Activated CD8-positive, alpha-beta memory T cell treated with anti-CD3 and anti-CD28 coated beads, Interleukin-2, amount 10 ng/mL, durations not matched to agents 7 days and 5 days (primary cell): Measurements from ENCODE around the gene TMEM108. TPM values are rescaled to one million over a fixed set of nuclear protein-coding genes. Genes with fewer than 3 reads are reported as not detected.

Experiments
- ATAC-seq: fragments of 150-1000 bp; cut with Tn5 transposase; one replicate; pipeline ENCODE4 v1.10.0; 2021; ENCODE audit warnings: moderate library complexity
- CTCF ChIA-PET: fragments of 350-600 bp; sonication (Branson Sonifier 250); formaldehyde crosslinking; loops from one replicate; lab custom pipeline; 2021; ENCODE audit warnings: antibody characterized with exemption; lab: Charles Lee
- DNase-seq: peaks from one replicate; pipeline ENCODE4 v3.0.0-alpha.2; 2020
- H3K27ac Mint-ChIP-seq: one replicate; pipeline ENCODE4 v1.8.0; 2021; ENCODE audit warnings: mild to moderate bottlenecking, mixed read lengths
- H3K27me3 Mint-ChIP-seq: one replicate; pipeline ENCODE4 v1.8.0; 2021; ENCODE audit warnings: mixed read lengths
- H3K36me3 Mint-ChIP-seq: one replicate; pipeline ENCODE4 v1.8.0; 2021; ENCODE audit warnings: mild to moderate bottlenecking, mixed read lengths
- H3K4me1 Mint-ChIP-seq: one replicate; pipeline ENCODE4 v1.8.0; 2021; ENCODE audit warnings: mixed read lengths
- H3K4me3 Mint-ChIP-seq: one replicate; pipeline ENCODE4 v1.8.0; 2021; ENCODE audit warnings: mild to moderate bottlenecking, moderate library complexity, mixed read lengths
- H3K9me3 Mint-ChIP-seq: one replicate; pipeline ENCODE4 v1.8.0; 2022; ENCODE audit warnings: low read depth, mixed read lengths
- total RNA-seq, 2 experiments: library from RNA; stranded (reverse); gene quantifications; one replicate each; pipeline ENCODE4 v1.2.3, GENCODE V29; 2021

The TMEM108 gene
- total RNA-seq, 2 experiments from 2014 or later = not detected

GRCh38 chr3:133038731-133039375 is 662 bp downstream of the TMEM108 start:
- DNase-seq = no peak
- H3K4me1 Mint-ChIP-seq = peaks cover 5% of the 10 kb centered on the region
- H3K27ac Mint-ChIP-seq = no peak overlapping the region
- no peak for ATAC-seq
- peak overlapping the region; percentile 33 for H3K4me3 Mint-ChIP-seq
- H3K9me3 Mint-ChIP-seq = no peaks in the 10 kb centered on the region
- peaks cover 70% of the 10 kb centered on the region for H3K27me3 Mint-ChIP-seq
- no peaks in the 10 kb centered on the region for H3K36me3 Mint-ChIP-seq
- CTCF ChIA-PET = no interaction called here

GRCh38 chr3:133040696-133041523 is 2.7 kb downstream of the TMEM108 start:
- Mint-ChIP-seq H3K4me3 (no peak overlapping the region), H3K36me3 (no peaks in the 10 kb centered on the region), H3K27me3 (peaks cover 56% of the 10 kb centered on the region), H3K27ac (no peak overlapping the region), H3K9me3 (no peaks in the 10 kb centered on the region), H3K4me1 (peaks cover 5% of the 10 kb centered on the region)
- CTCF ChIA-PET = interaction anchor here (0.9 to 1.5 kb wide), 3 partner anchors 21 to 383 kb away, joined by 3 to 6 read pairs (median 3); no protein-coding TSS in a partner anchor
- DNase-seq = peak; percentile 45
- no peak for ATAC-seq

DNA sequence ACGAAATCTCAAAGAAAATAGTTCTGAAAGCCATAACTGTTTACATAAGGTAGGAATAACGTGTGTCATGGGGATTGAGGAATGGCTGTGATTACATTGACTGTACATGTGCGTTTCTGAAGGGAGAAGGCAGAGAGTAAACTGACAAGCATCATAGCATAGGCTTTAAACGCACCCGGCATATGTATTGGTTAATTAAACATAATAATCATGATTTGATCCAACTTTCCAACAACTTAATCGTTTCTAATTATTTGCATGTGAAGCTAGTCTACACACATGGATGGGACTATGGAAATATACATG is 3.3 kb downstream of the TMEM108 start:
- CTCF ChIA-PET = interaction anchor here (0.6 to 1.5 kb wide), 4 partner anchors 21 to 383 kb away, joined by 3 to 6 read pairs (median 3); no protein-coding TSS in a partner anchor
- ATAC-seq (no peak), DNase-seq (no peak)
- no peaks in the 10 kb centered on the region for H3K9me3 Mint-ChIP-seq
- no peak overlapping the region for H3K4me3 Mint-ChIP-seq
- peaks cover 52% of the 10 kb centered on the region for H3K27me3 Mint-ChIP-seq
- H3K4me1 Mint-ChIP-seq = peaks cover 5% of the 10 kb centered on the region
- H3K36me3 Mint-ChIP-seq = no peaks in the 10 kb centered on the region
- no peak overlapping the region for H3K27ac Mint-ChIP-seq

DNA sequence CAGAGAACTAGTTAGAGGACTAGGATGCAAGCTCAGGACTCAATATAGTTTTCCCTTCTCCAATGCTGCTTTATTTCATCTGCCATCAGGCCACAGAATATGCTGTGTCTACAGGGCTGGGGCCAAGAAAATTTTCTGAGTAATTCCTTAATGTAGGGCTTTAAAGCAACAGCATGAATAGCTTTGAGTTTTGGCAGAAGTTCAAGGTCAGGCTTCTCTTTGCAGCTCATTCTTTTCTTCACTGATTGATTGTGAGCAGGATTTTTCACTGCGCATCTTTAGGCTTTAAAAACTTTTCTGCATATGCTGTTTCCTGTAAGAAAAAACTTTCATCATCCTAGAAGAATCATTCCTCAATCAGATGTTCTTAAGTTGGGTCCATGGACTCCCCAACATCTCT is 4.6 kb downstream of the TMEM108 start:
- no peak overlapping the region for H3K27ac Mint-ChIP-seq
- DNase-seq (no peak), ATAC-seq (no peak)
- CTCF ChIA-PET = no interaction called here
- H3K27me3 Mint-ChIP-seq = peaks cover 44% of the 10 kb centered on the region
- H3K36me3 Mint-ChIP-seq = no peaks in the 10 kb centered on the region
- H3K4me1 Mint-ChIP-seq = peaks cover 2% of the 10 kb centered on the region
- no peaks in the 10 kb centered on the region for H3K9me3 Mint-ChIP-seq
- H3K4me3 Mint-ChIP-seq = no peak overlapping the region

DNA sequence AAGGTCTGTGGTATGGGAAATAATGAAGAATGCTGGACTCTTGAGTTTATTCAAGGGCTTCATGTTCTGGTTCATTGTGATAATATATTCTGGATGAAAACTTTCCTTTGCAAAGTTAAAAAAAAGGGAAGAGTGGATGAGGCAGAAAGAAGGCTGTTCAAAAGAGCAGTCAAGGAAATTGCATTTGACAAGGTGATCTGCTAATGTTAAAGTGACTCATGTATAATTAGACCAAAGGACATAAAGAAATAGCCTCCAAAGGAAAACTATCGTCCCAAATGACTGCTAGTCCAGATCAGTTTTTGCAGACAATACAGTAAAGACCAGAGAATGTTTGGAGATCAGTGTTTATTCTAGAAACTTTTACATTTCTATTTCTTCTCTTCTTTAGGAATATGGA is 9.8 kb downstream of the TMEM108 start:
- CTCF ChIA-PET = interaction anchor here (0.6 kb wide), 1 partner anchor 344 kb away, joined by 4 read pairs; no protein-coding TSS in a partner anchor
- H3K27me3 Mint-ChIP-seq = peaks cover 26% of the 10 kb centered on the region

DNA sequence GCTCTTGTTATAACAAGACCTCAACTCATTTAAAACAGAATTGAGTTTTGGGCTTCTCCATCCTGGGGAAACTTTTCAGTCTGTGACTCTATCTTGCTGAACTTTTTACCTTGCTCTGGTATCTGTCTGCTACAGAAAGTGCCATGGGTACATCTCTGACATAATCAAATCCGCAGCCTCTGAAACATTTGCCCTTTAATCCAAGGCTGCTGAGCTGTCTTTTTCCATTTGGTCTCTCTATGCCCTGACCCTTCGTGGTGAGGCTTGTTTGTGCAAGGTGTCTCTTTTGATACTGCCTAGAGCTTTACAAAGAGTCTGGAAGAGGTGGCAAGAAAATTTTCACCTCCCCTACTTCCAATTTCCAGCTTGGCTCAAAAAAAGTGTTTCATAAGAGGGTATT is 11.3 kb downstream of the TMEM108 start:
- no peak for ATAC-seq
- H3K4me3 Mint-ChIP-seq = no peak overlapping the region

More for the DNA sequence above, 9.8 kb downstream of the TMEM108 start:
- H3K4me3 Mint-ChIP-seq = no peak overlapping the region
- no peak for DNase-seq
- no peaks in the 10 kb centered on the region for H3K9me3 Mint-ChIP-seq
- ATAC-seq = no peak
- no peaks in the 10 kb centered on the region for H3K4me1 Mint-ChIP-seq
- H3K36me3 Mint-ChIP-seq = no peaks in the 10 kb centered on the region
- no peak overlapping the region for H3K27ac Mint-ChIP-seq

GRCh38 chr3:133050891-133051290 is 12.7 kb downstream of the TMEM108 start:
- Mint-ChIP-seq H3K4me1 (no peaks in the 10 kb centered on the region), H3K36me3 (no peaks in the 10 kb centered on the region), H3K9me3 (no peaks in the 10 kb centered on the region), H3K27ac (no peak overlapping the region), H3K27me3 (peaks cover 42% of the 10 kb centered on the region), H3K4me3 (no peak overlapping the region)
- DNase-seq (no peak), ATAC-seq (no peak)
- CTCF ChIA-PET = no interaction called here

More for the DNA sequence above, 11.3 kb downstream of the TMEM108 start:
- peaks cover 33% of the 10 kb centered on the region for H3K27me3 Mint-ChIP-seq
- no peak for DNase-seq
- H3K27ac Mint-ChIP-seq = no peak overlapping the region
- CTCF ChIA-PET = no interaction called here
- H3K9me3 Mint-ChIP-seq = no peaks in the 10 kb centered on the region
- no peaks in the 10 kb centered on the region for H3K36me3 Mint-ChIP-seq
- no peaks in the 10 kb centered on the region for H3K4me1 Mint-ChIP-seq

DNA sequence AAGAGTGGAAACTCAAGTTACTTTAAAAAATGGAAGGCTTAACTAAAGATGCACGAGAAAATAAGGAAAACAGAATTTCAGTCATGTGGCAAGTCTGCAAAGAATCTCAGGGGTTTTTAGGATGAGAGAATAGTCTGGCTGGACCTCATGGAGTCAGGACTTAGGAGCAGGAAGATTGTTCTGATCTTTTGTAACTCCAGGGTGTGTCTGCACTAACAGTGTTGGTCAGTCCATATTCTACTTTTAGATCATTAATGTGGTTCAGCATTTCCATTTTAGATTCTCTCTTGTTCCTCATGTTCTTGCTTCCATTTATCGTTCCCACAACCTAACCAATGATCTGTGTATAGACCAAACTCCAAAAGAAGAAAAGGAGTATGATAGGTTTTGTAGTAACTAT is 15.3 kb downstream of the TMEM108 start:
- DNase-seq = no peak
- H3K9me3 Mint-ChIP-seq = no peaks in the 10 kb centered on the region
- ATAC-seq = no peak
- CTCF ChIA-PET = no interaction called here
- H3K36me3 Mint-ChIP-seq = no peaks in the 10 kb centered on the region
- H3K27me3 Mint-ChIP-seq = peaks cover 38% of the 10 kb centered on the region
- no peaks in the 10 kb centered on the region for H3K4me1 Mint-ChIP-seq
- H3K4me3 Mint-ChIP-seq = no peak overlapping the region
- H3K27ac Mint-ChIP-seq = no peak overlapping the region

GRCh38 chr3:133054586-133054985 is 16.4 kb downstream of the TMEM108 start:
- H3K4me3 Mint-ChIP-seq = no peak overlapping the region
- DNase-seq (no peak), ATAC-seq (no peak)
- H3K27me3 Mint-ChIP-seq = peaks cover 35% of the 10 kb centered on the region
- H3K36me3 Mint-ChIP-seq = no peaks in the 10 kb centered on the region
- CTCF ChIA-PET = no interaction called here
- H3K27ac Mint-ChIP-seq = no peak overlapping the region
- no peaks in the 10 kb centered on the region for H3K4me1 Mint-ChIP-seq
- no peaks in the 10 kb centered on the region for H3K9me3 Mint-ChIP-seq

DNA sequence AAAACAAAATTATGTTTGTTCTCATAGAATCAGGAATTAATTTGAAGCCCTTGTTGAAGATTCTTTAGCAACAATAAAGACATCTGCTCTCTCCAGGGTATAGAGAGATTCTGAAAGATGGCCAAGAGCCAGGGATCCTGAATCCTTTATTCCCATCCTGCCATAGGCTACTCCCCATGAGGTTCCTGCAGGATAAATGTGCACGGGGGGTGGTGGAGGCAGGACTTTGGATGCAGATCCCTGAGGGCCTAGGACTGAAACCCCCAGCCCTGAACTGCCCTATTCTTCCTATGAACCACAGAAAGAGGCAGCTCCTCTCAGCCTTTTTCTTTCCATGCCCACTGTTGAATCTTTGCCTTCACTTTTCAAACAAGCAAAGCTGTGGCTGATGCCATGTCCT is 17.1 kb downstream of the TMEM108 start:
- Mint-ChIP-seq H3K36me3 (no peaks in the 10 kb centered on the region), H3K9me3 (no peaks in the 10 kb centered on the region), H3K4me3 (no peak overlapping the region), H3K27me3 (peaks cover 38% of the 10 kb centered on the region), H3K27ac (no peak overlapping the region), H3K4me1 (no peaks in the 10 kb centered on the region)
- no peak for DNase-seq
- CTCF ChIA-PET = no interaction called here
- ATAC-seq = no peak

- no peaks in the 10 kb centered on the region for H3K4me1 Mint-ChIP-seq
- ATAC-seq (no peak), DNase-seq (no peak)
- CTCF ChIA-PET = no interaction called here
- H3K27me3 Mint-ChIP-seq = peaks cover 23% of the 10 kb centered on the region
- no peaks in the 10 kb centered on the region for H3K36me3 Mint-ChIP-seq
- no peak overlapping the region for H3K27ac Mint-ChIP-seq
- H3K9me3 Mint-ChIP-seq = no peaks in the 10 kb centered on the region
- H3K4me3 Mint-ChIP-seq = no peak overlapping the region
These were observed 20.1 kb downstream of the TMEM108 start for GRCh38 chr3:133058243-133058642.

DNA sequence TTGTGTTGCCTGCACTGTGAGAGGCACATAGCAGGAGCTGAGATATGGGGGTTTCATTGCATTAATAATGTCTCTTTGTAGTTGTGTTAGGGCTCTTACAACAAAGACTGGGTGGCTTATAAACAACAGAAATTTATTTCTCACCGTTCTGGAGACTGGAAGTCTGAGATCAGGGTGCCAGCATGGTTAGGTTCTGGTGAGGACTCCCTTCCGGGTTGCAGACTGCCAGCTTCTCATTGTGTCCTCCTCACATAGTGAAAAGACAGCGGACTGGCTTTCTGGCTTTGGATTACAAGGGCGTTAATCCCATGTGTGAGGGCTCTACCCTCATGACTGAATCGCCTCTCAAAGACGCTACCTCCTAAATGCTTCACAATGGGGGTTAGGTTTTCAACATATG is 20.6 kb downstream of the TMEM108 start:
- H3K27me3 Mint-ChIP-seq = peaks cover 20% of the 10 kb centered on the region
- H3K4me3 Mint-ChIP-seq = no peak overlapping the region
- no peaks in the 10 kb centered on the region for H3K4me1 Mint-ChIP-seq
- no peaks in the 10 kb centered on the region for H3K9me3 Mint-ChIP-seq
- H3K27ac Mint-ChIP-seq = no peak overlapping the region
- DNase-seq (no peak), ATAC-seq (no peak)
- CTCF ChIA-PET = no interaction called here
- no peaks in the 10 kb centered on the region for H3K36me3 Mint-ChIP-seq

DNA sequence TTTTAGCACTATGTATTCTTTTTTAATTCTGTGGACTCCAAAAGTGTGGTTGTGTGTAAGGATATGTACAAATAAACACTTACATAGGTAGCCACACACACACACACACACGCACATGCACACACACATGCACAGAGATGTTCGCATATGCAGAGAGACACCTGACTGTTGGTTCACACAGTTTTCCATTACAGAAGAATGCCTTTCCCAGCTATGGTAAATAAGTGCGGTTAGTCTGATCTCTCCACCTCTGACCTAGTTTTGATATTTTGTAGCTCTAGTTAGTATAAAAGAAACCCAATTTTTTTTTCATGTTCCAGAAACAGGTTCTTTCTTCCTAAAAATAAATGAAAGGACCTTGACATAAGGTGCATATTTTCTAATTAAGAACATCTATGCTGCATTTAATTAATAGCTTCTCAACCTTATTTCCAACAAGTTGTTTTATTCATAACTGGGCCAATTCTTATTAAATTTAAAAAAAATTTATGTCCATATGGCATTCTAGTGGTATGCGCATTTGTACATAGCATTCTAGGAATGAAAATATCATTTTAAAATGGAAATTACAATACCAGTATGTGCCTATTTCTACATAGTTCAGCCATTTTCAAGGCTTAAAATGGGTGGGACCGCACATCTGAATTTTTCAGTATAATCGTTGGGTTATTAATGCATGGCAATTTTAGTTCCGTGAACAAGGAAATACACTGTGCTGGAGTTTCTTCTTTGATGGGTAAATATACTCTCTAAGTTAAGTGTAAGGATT is 27.2 kb downstream of the TMEM108 start:
- no peak overlapping the region for H3K27ac Mint-ChIP-seq
- no peaks in the 10 kb centered on the region for H3K9me3 Mint-ChIP-seq
- no peaks in the 10 kb centered on the region for H3K36me3 Mint-ChIP-seq
- no peaks in the 10 kb centered on the region for H3K4me1 Mint-ChIP-seq
- no peak for ATAC-seq
- CTCF ChIA-PET = no interaction called here
- DNase-seq = no peak
- H3K4me3 Mint-ChIP-seq = no peak overlapping the region
- H3K27me3 Mint-ChIP-seq = peaks cover 10% of the 10 kb centered on the region
